Measurements from ENCODE around the gene ZNF521. TPM values are rescaled to one million over a fixed set of nuclear protein-coding genes. Genes with fewer than 3 reads are reported as not detected.

Gene ZNF521
- total RNA-seq, 6 donors from 2014 or later: 4.7 to 37.7 (median 13.8) TPM

- Histone ChIP-seq H3K27ac (no peak overlapping the region), H3K27me3 (no peaks in the 10 kb centered on the region), H3K9me3 (no peaks in the 10 kb centered on the region), H3K4me1 (peaks cover 0 to 2% (median 0%) of the 10 kb centered on the region in 4 donors), H3K36me3 (peaks cover 0 to 10% (median 0%) of the 10 kb centered on the region in 4 donors), H3K4me3 (no peak overlapping the region)
- no peak for DNase-seq
- ATAC-seq (ENCODE audit: low FRiP score in 2 of 2): no peak
- TF ChIP-seq POLR2A (IDR thresholded peaks at IDR 0.05) (no peak), POLR2AphosphoS5 (IDR thresholded peaks at IDR 0.05) (no peak), EP300 (IDR thresholded peaks at IDR 0.05) (no peak), CTCF (IDR thresholded peaks at IDR 0.05) (no peak)
- 67 to 69% methylated on average over 2 of the region's 2 CpGs for WGBS, 2 donors
Measured at GRCh38 chr18:25223211-25223610, 128.8 kb downstream of the ZNF521 start.

- Histone ChIP-seq H3K27ac (no peak overlapping the region), H3K36me3 (peaks cover 0 to 10% (median 0%) of the 10 kb centered on the region in 4 donors), H3K4me1 (no peaks in the 10 kb centered on the region), H3K9me3 (no peaks in the 10 kb centered on the region), H3K27me3 (no peaks in the 10 kb centered on the region), H3K4me3 (no peak overlapping the region)
- TF ChIP-seq POLR2A (IDR thresholded peaks at IDR 0.05): no peak
- no peak for TF ChIP-seq CTCF (IDR thresholded peaks at IDR 0.05)
- no peak for TF ChIP-seq EP300 (IDR thresholded peaks at IDR 0.05)
- TF ChIP-seq POLR2AphosphoS5 (IDR thresholded peaks at IDR 0.05): no peak
- ATAC-seq (ENCODE audit: low FRiP score in 2 of 2) (no peak), DNase-seq (no peak)
- 88 to 91% methylated on average over 4 of the region's 4 CpGs for WGBS, 2 donors
Measured at GRCh38 chr18:25222648-25223047, 129.3 kb downstream of the ZNF521 start.

GRCh38 chr18:25210622-25211021, 141.3 kb downstream of the ZNF521 start:
- H3K4me3 ChIP-seq: no peak overlapping the region
- 82 to 85% methylated on average over 3 of the region's 3 CpGs for WGBS, 2 donors
- no peaks in the 10 kb centered on the region for H3K9me3 ChIP-seq
- H3K4me1 ChIP-seq: no peaks in the 10 kb centered on the region
- no peaks in the 10 kb centered on the region for H3K27me3 ChIP-seq
- no peak for DNase-seq
- TF ChIP-seq CTCF (IDR thresholded peaks at IDR 0.05) (no peak), POLR2AphosphoS5 (IDR thresholded peaks at IDR 0.05) (no peak), POLR2A (IDR thresholded peaks at IDR 0.05) (no peak), EP300 (IDR thresholded peaks at IDR 0.05) (no peak)
- H3K36me3 ChIP-seq: no peaks in the 10 kb centered on the region
- no peak overlapping the region for H3K27ac ChIP-seq
- no peak for ATAC-seq (ENCODE audit: low FRiP score in 2 of 2)

- H3K4me1 ChIP-seq: no peaks in the 10 kb centered on the region
- no peak overlapping the region for H3K27ac ChIP-seq
- DNase-seq: no peak
- whole genome bisulfite sequencing, 2 donors: 71% methylated on average over 4 of the region's 4 CpGs
- H3K9me3 ChIP-seq: no peaks in the 10 kb centered on the region
- no peak for ATAC-seq (ENCODE audit: low FRiP score in 2 of 2)
- H3K4me3 ChIP-seq: no peak overlapping the region
- no peaks in the 10 kb centered on the region for H3K27me3 ChIP-seq
- no peak for TF ChIP-seq EP300 (IDR thresholded peaks at IDR 0.05)
- TF ChIP-seq CTCF (IDR thresholded peaks at IDR 0.05): no peak
- no peak for TF ChIP-seq POLR2A (IDR thresholded peaks at IDR 0.05)
- no peak for TF ChIP-seq POLR2AphosphoS5 (IDR thresholded peaks at IDR 0.05)
- H3K36me3 ChIP-seq: no peaks in the 10 kb centered on the region
Measured at GRCh38 chr18:25192065-25192464, 159.9 kb downstream of the ZNF521 start.

- DNase-seq (no peak), ATAC-seq (ENCODE audit: low FRiP score in 2 of 2) (no peak)
- TF ChIP-seq EP300 (IDR thresholded peaks at IDR 0.05) (no peak), CTCF (IDR thresholded peaks at IDR 0.05) (no peak), POLR2AphosphoS5 (IDR thresholded peaks at IDR 0.05) (no peak), POLR2A (IDR thresholded peaks at IDR 0.05) (no peak)
- H3K4me1 ChIP-seq: peaks cover 0 to 3% (median under 1%) of the 10 kb centered on the region in 4 donors
- H3K27ac ChIP-seq: no peak overlapping the region
- H3K9me3 ChIP-seq: no peaks in the 10 kb centered on the region
- 68 to 70% methylated on average over 3 of the region's 3 CpGs for WGBS, 2 donors
- no peaks in the 10 kb centered on the region for H3K27me3 ChIP-seq
- H3K36me3 ChIP-seq: no peaks in the 10 kb centered on the region
- H3K4me3 ChIP-seq: no peak overlapping the region
Measured at GRCh38 chr18:25190472-25190871, 161.5 kb downstream of the ZNF521 start.

All from upper lobe of left lung (tissue), 6 donors.